ENCODE data around the gene CNTN4.

The CNTN4 gene

DNA sequence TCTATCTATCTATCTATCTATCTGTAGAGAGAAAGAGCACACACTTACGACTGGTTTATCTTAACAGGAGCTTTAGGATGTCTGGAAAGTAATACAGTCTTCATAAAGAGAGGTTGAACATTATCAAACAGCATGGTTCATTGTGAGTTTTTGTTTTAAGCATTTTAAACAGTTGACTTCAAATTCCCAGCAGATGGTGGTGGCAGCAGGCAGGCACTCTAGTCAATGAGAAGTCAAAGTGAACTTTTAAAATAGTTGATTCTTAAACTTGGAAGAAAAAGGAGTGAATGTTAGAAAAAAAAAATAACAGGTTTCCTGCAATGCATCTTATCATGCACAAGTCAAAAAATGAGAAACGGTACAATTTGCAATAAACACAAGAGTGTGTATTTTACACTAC is 578.8 kb downstream of the CNTN4 start:
- Histone ChIP-seq H3K4me1 (ENCODE audit: low read length) (no peaks in the 10 kb centered on the region), H4K20me1 (ENCODE audit: insufficient read depth, low read length) (no peaks in the 10 kb centered on the region), H3K36me3 (replicated peaks; ENCODE audit: low read depth, low read length) (no peaks in the 10 kb centered on the region), H3K9ac (ENCODE audit: low read length) (no peak overlapping the region), H3K27ac (ENCODE audit: low read length) (no peak overlapping the region), H3K79me2 (ENCODE audit: low read length) (no peaks in the 10 kb centered on the region), H3K9me3 (ENCODE audit: insufficient read depth, low read length) (no peaks in the 10 kb centered on the region), H2AFZ (ENCODE audit: low read depth, low read length) (no peak overlapping the region), H3K4me2 (ENCODE audit: low read length) (no peak overlapping the region), H3K27me3 (ENCODE audit: low read depth, low read length) (no peaks in the 10 kb centered on the region), H3K4me3 (ENCODE audit: low read length) (no peak overlapping the region)
- TF ChIP-seq, protein P1, sequence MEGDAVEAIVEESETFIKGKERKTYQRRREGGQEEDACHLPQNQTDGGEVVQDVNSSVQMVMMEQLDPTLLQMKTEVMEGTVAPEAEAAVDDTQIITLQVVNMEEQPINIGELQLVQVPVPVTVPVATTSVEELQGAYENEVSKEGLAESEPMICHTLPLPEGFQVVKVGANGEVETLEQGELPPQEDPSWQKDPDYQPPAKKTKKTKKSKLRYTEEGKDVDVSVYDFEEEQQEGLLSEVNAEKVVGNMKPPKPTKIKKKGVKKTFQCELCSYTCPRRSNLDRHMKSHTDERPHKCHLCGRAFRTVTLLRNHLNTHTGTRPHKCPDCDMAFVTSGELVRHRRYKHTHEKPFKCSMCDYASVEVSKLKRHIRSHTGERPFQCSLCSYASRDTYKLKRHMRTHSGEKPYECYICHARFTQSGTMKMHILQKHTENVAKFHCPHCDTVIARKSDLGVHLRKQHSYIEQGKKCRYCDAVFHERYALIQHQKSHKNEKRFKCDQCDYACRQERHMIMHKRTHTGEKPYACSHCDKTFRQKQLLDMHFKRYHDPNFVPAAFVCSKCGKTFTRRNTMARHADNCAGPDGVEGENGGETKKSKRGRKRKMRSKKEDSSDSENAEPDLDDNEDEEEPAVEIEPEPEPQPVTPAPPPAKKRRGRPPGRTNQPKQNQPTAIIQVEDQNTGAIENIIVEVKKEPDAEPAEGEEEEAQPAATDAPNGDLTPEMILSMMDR (IDR thresholded peaks at IDR 0.05; ENCODE audit: low read depth, low read length): no peak
- TF ChIP-seq EZH2phosphoT487 (IDR thresholded peaks at IDR 0.05; ENCODE audit: low read depth): no peak

DNA sequence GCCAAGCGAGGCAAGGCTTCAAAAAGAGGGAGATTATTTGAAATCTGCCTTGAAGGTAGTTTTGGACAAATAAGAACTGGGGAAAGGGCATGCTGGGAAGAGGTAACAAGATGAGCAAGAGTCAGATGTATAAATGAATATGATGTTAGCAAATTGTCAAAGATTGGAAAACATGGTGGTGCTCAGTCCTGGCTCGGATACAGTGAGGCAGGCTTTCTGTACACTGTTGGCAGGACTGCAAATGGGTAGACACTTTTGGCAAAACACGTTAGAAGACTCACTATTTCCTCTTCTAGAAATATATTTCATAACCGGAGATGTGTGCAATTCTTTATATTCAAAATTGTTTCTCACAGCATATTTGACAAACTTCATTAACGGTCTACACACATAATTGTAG is 581.6 kb downstream of the CNTN4 start:
- Histone ChIP-seq H4K20me1 (ENCODE audit: insufficient read depth, low read length) (no peaks in the 10 kb centered on the region), H3K9ac (ENCODE audit: low read length) (no peak overlapping the region), H3K36me3 (replicated peaks; ENCODE audit: low read depth, low read length) (no peaks in the 10 kb centered on the region), H3K4me2 (ENCODE audit: low read length) (no peak overlapping the region), H3K27me3 (ENCODE audit: low read depth, low read length) (no peaks in the 10 kb centered on the region), H2AFZ (ENCODE audit: low read depth, low read length) (no peak overlapping the region), H3K4me3 (ENCODE audit: low read length) (no peak overlapping the region), H3K27ac (ENCODE audit: low read length) (no peak overlapping the region), H3K9me3 (ENCODE audit: insufficient read depth, low read length) (no peaks in the 10 kb centered on the region), H3K79me2 (ENCODE audit: low read length) (no peaks in the 10 kb centered on the region), H3K4me1 (ENCODE audit: low read length) (no peaks in the 10 kb centered on the region)
- no peak for TF ChIP-seq EZH2phosphoT487 (IDR thresholded peaks at IDR 0.05; ENCODE audit: low read depth)
- TF ChIP-seq, protein P1 (IDR thresholded peaks at IDR 0.05; ENCODE audit: low read depth, low read length): no peak

DNA sequence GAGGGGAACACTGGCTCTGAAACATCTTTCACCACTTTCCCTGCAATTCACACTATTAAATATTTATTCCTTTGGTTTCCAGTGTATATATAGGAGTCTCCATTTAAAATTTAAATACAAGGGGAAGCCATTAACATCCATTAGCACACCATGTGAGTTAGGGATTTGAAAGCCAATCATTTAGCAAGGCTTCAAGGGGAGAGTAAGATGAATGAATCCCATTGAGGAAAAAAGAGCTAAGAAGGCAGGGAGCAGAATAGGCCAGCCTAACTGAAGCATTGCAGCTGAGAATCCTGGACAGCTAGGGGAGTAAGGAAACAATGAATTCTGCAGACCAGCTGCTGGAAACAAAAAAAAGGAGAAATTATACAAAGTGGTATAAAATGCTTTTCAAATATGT is 585.4 kb downstream of the CNTN4 start:
- Histone ChIP-seq H3K36me3 (replicated peaks; ENCODE audit: low read depth, low read length) (no peaks in the 10 kb centered on the region), H3K9me3 (ENCODE audit: insufficient read depth, low read length) (no peaks in the 10 kb centered on the region), H2AFZ (ENCODE audit: low read depth, low read length) (no peak overlapping the region), H4K20me1 (ENCODE audit: insufficient read depth, low read length) (no peaks in the 10 kb centered on the region), H3K9ac (ENCODE audit: low read length) (no peak overlapping the region), H3K27me3 (ENCODE audit: low read depth, low read length) (no peaks in the 10 kb centered on the region), H3K4me3 (ENCODE audit: low read length) (no peak overlapping the region), H3K79me2 (ENCODE audit: low read length) (no peaks in the 10 kb centered on the region), H3K27ac (ENCODE audit: low read length) (no peak overlapping the region), H3K4me2 (ENCODE audit: low read length) (no peak overlapping the region), H3K4me1 (ENCODE audit: low read length) (no peaks in the 10 kb centered on the region)
- TF ChIP-seq EZH2phosphoT487 (IDR thresholded peaks at IDR 0.05; ENCODE audit: low read depth): no peak
- TF ChIP-seq, protein P1 (IDR thresholded peaks at IDR 0.05; ENCODE audit: low read depth, low read length): no peak

DNA sequence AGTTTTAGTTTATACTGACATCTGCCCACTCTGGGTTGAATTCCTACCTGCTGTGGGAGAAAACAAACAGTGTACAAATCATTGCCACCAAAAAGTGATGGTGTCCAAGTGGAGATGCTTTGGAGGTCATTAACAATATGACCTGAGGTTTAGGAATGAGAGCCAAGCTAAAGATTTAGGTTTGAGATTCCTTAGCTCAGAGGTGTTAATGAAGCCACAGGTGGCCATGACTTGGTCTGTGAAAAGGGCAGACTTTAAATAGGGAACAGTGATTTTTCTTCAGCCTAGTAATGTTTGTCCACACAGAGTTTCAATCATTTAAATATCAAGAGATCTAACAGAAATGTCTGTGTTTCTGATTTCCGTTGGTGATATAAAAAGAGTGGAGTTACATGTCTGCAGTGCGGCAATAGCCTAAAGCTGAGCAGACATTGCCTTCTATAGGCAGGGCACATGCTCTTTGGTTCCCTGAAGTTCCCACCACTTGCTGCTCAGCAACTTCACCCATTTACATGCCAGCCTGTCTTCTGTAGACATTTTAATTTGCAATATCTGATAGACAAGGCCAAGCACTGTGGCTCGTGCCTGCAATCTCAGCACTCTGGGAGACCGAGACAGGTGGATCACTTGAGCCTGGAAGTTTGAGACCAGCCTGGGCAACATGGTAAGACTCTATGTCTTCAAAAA is 588.3 kb downstream of the CNTN4 start:
- Histone ChIP-seq H3K4me1 (ENCODE audit: low read length) (no peaks in the 10 kb centered on the region), H3K4me3 (ENCODE audit: low read length) (no peak overlapping the region), H3K27ac (ENCODE audit: low read length) (no peak overlapping the region), H3K9ac (ENCODE audit: low read length) (no peak overlapping the region), H3K36me3 (replicated peaks; ENCODE audit: low read depth, low read length) (no peaks in the 10 kb centered on the region), H3K4me2 (ENCODE audit: low read length) (no peak overlapping the region), H2AFZ (ENCODE audit: low read depth, low read length) (no peak overlapping the region), H3K79me2 (ENCODE audit: low read length) (no peaks in the 10 kb centered on the region), H4K20me1 (ENCODE audit: insufficient read depth, low read length) (no peaks in the 10 kb centered on the region), H3K9me3 (ENCODE audit: insufficient read depth, low read length) (no peaks in the 10 kb centered on the region), H3K27me3 (ENCODE audit: low read depth, low read length) (no peaks in the 10 kb centered on the region)
- TF ChIP-seq, protein P1 (IDR thresholded peaks at IDR 0.05; ENCODE audit: low read depth, low read length): no peak

Measured in OCI-LY3 (cell line).